ENCODE data around the gene CGB8. TPM values are rescaled to one million over a fixed set of nuclear protein-coding genes. Genes with fewer than 3 reads are reported as not detected.
"Not testable (repeated sequence)": the region's sequence is repeated elsewhere in the genome, so short reads cannot be mapped to it uniquely, and the experiment has no call there.

CGB8 gene
- total and polyA plus RNA-seq, 2 of the 8 experiments (the other 6 are each of a cell fraction or from before 2014, with no cell fraction given), result 0.09 TPM; not detected in 1

- H2AFZ ChIP-seq (ENCODE audit: low read length); H3K56ac ChIP-seq (replicated peaks; ENCODE audit: insufficient read length, low read depth, low read length); H3K9ac ChIP-seq (replicated peaks in 1 of 4; ENCODE audit: extremely low read depth in 1 of 4, low read depth in 3 of 4, low read length in 3 of 4); H2BK120ac ChIP-seq (replicated peaks; ENCODE audit: low read depth, low read length); H3K36me3 ChIP-seq (ENCODE audit: control insufficient read depth in 2 of 4, insufficient read depth in 4 of 4, low read length in 3 of 4); H2BK5ac ChIP-seq (ENCODE audit: low read depth, low read length); H3K27me3 ChIP-seq (replicated peaks in 1 of 4; ENCODE audit: control insufficient read depth in 3 of 4, extremely low read depth in 1 of 4, insufficient read depth in 3 of 4, low read length in 3 of 4); H4K8ac ChIP-seq (ENCODE audit: extremely low read depth, insufficient read depth, low read length); H3K4me3 ChIP-seq (ENCODE audit: extremely low read depth in 1 of 4, insufficient read depth in 2 of 4, low read depth in 3 of 4, low read length in 4 of 4); H4K5ac ChIP-seq (ENCODE audit: insufficient read length, low read depth, low read length); H2BK12ac ChIP-seq (ENCODE audit: low read depth, low read length); FAIRE-seq; H3K4me1 ChIP-seq (replicated peaks in 1 of 4; ENCODE audit: control insufficient read depth in 3 of 4, insufficient read depth in 4 of 4, low read length in 3 of 4); DNase-seq (ENCODE audit: low read depth in 1 of 2, low spot score in 2 of 2); H3K18ac ChIP-seq (ENCODE audit: extremely low read depth, low read length); H2AK5ac ChIP-seq (ENCODE audit: low read depth, low read length); H2BK20ac ChIP-seq (ENCODE audit: low read length); H3K79me2 ChIP-seq (ENCODE audit: control insufficient read depth in 1 of 2, insufficient read depth in 2 of 2, low read length in 2 of 2); H4K20me1 ChIP-seq (replicated peaks in 1 of 2; ENCODE audit: control insufficient read depth in 1 of 2, insufficient read depth in 2 of 2, low read length in 2 of 2); H3K4ac ChIP-seq (replicated peaks; ENCODE audit: insufficient read length, low read depth, low read length); H3K79me1 ChIP-seq (ENCODE audit: low read depth, low read length); H3K23ac ChIP-seq (ENCODE audit: insufficient read length); H2BK15ac ChIP-seq (ENCODE audit: low read length); H3K4me2 ChIP-seq (ENCODE audit: insufficient read depth in 1 of 2, low read depth in 2 of 2, low read length in 2 of 2); H4K91ac ChIP-seq (replicated peaks; ENCODE audit: insufficient read length, low read length); H3K23me2 ChIP-seq (ENCODE audit: low read depth, low read length); CTCF ChIA-PET (ENCODE audit: partially characterized antibody); H3K9me3 ChIP-seq (ENCODE audit: insufficient read depth in 2 of 2, low read depth in 1 of 2, low read length in 1 of 2); H3K27ac ChIP-seq (ENCODE audit: low read depth, low read length); POLR2A ChIA-PET (ENCODE audit: partially characterized antibody); H3K14ac ChIP-seq (ENCODE audit: insufficient read length): not testable (repeated sequence)
- 88% methylated on average over 22 of the region's 23 CpGs; no CpG with 5 or more reads in 1 of the 2 experiments for WGBS, 2 experiments (ENCODE audit: extremely low coverage in 1 of 2, insufficient coverage in 1 of 2, insufficient read length in 1 of 2, insufficient replicate concordance in 2 of 2, low coverage in 1 of 2, low lambda C conversion rate in 2 of 2, missing lambda C conversion rate in 1 of 2)
Observed at GRCh38 chr19:49025599-49025998, 23.3 kb downstream of the CGB8 start.

DNA sequence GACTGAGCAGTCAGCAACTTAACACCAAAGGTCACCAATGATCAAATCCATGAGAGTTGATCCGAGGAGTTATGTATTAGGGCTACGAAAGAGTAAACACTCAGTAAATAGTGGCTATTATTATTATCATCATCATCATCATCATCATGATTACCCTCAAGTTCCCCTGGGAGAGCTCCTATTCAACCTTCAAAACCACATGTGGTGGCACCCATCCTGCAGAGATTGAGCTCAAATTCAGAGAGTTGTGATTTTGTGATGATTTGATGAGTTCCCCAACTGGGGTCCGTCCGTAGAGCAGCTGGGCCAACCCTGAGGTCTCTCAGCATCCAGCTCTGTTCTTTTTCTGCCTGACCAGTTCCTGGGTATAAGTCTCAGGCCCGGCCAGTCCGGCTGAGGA is 23.8 kb downstream of the CGB8 start:
- H2BK12ac ChIP-seq (ENCODE audit: low read depth, low read length); H4K20me1 ChIP-seq (replicated peaks in 1 of 2; ENCODE audit: control insufficient read depth in 1 of 2, insufficient read depth in 2 of 2, low read length in 2 of 2); H3K23me2 ChIP-seq (ENCODE audit: low read depth, low read length); H3K56ac ChIP-seq (replicated peaks; ENCODE audit: insufficient read length, low read depth, low read length); H3K14ac ChIP-seq (ENCODE audit: insufficient read length); H4K5ac ChIP-seq (ENCODE audit: insufficient read length, low read depth, low read length); H3K27me3 ChIP-seq (replicated peaks in 1 of 4; ENCODE audit: control insufficient read depth in 3 of 4, extremely low read depth in 1 of 4, insufficient read depth in 3 of 4, low read length in 3 of 4); H4K91ac ChIP-seq (replicated peaks; ENCODE audit: insufficient read length, low read length); H3K9ac ChIP-seq (replicated peaks in 1 of 4; ENCODE audit: extremely low read depth in 1 of 4, low read depth in 3 of 4, low read length in 3 of 4); H3K79me1 ChIP-seq (ENCODE audit: low read depth, low read length); H3K4me2 ChIP-seq (ENCODE audit: insufficient read depth in 1 of 2, low read depth in 2 of 2, low read length in 2 of 2); H2AK5ac ChIP-seq (ENCODE audit: low read depth, low read length); POLR2A ChIA-PET (ENCODE audit: partially characterized antibody); H2BK5ac ChIP-seq (ENCODE audit: low read depth, low read length); H3K4ac ChIP-seq (replicated peaks; ENCODE audit: insufficient read length, low read depth, low read length); H3K23ac ChIP-seq (ENCODE audit: insufficient read length); H2BK15ac ChIP-seq (ENCODE audit: low read length); H3K27ac ChIP-seq (ENCODE audit: low read depth, low read length); H4K8ac ChIP-seq (ENCODE audit: extremely low read depth, insufficient read depth, low read length); H3K18ac ChIP-seq (ENCODE audit: extremely low read depth, low read length); H3K4me3 ChIP-seq (ENCODE audit: extremely low read depth in 1 of 4, insufficient read depth in 2 of 4, low read depth in 3 of 4, low read length in 4 of 4); H3K9me3 ChIP-seq (ENCODE audit: insufficient read depth in 2 of 2, low read depth in 1 of 2, low read length in 1 of 2); H2BK20ac ChIP-seq (ENCODE audit: low read length); H3K4me1 ChIP-seq (replicated peaks in 1 of 4; ENCODE audit: control insufficient read depth in 3 of 4, insufficient read depth in 4 of 4, low read length in 3 of 4); H3K79me2 ChIP-seq (ENCODE audit: control insufficient read depth in 1 of 2, insufficient read depth in 2 of 2, low read length in 2 of 2); CTCF ChIA-PET (ENCODE audit: partially characterized antibody); FAIRE-seq; H3K36me3 ChIP-seq (ENCODE audit: control insufficient read depth in 2 of 4, insufficient read depth in 4 of 4, low read length in 3 of 4); H2AFZ ChIP-seq (ENCODE audit: low read length); DNase-seq (ENCODE audit: low read depth in 1 of 2, low spot score in 2 of 2); H2BK120ac ChIP-seq (replicated peaks; ENCODE audit: low read depth, low read length): not testable (repeated sequence)
- 83% methylated on average over 2 of the region's 6 CpGs; no CpG with 5 or more reads in 1 of the 2 experiments for WGBS, 2 experiments (ENCODE audit: extremely low coverage in 1 of 2, insufficient coverage in 1 of 2, insufficient read length in 1 of 2, insufficient replicate concordance in 2 of 2, low coverage in 1 of 2, low lambda C conversion rate in 2 of 2, missing lambda C conversion rate in 1 of 2)

Measured in H1 (cell line).